K562 (cell line): ENCODE data around the gene COX4I2.

ENCODE experiments used
- CEBPB ChIP-seq: fragments of 450-650 bp; IDR thresholded peaks from 2 replicates; pipeline ENCODE4 v1.6.1; 2016; ENCODE audit warnings: missing genetic modification characterization, missing compliant biosample characterization
- CTCF ChIP-seq, 3 experiments: IDR thresholded peaks in 2 of 3; conservative IDR thresholded peaks in 1 of 3; 2 replicates each; pipeline ENCODE4 v1.5.1; 2011 to 2012; ENCODE audit warnings: low read length in 3 of 3, mild to moderate bottlenecking in 3 of 3, control low read depth in 2 of 3, improper control_type of control experiment in 1 of 3, inconsistent platforms in 1 of 3, low read depth in 1 of 3, mixed read lengths in 1 of 3, moderate library complexity in 1 of 3; ENCODE audit not compliant: insufficient read depth in 2 of 3
- PHB2 ChIP-seq: fragments of 450-650 bp; IDR thresholded peaks from 2 replicates; pipeline ENCODE4 v1.6.1; 2017; ENCODE audit warnings: low read depth
- SP1 ChIP-seq: sonication (generic); formaldehyde crosslinking; IDR thresholded peaks from 2 replicates; pipeline ENCODE4 v1.8.1; 2022; ENCODE audit warnings: mild to moderate bottlenecking, missing genetic modification reagents
- ZNF274 ChIP-seq: IDR thresholded peaks from 2 replicates; pipeline ENCODE4 v1.6.1; 2011; ENCODE audit warnings: low read depth, mild to moderate bottlenecking, low read length, moderate library complexity, borderline replicate concordance

- TF ChIP-seq SP1 (no peak), ZNF274 (no peak), CEBPB (tag) (no peak), PHB2 (no peak), CTCF (IDR thresholded peaks at IDR 0.05 in 2 of 3, conservative IDR thresholded peaks at IDR 0.05 in 1 of 3; ENCODE audit: insufficient read depth in 2 of 3, low read depth in 1 of 3, low read length in 3 of 3) (no peak)
These were observed 41.0 kb downstream of the COX4I2 start for GRCh38 chr20:31678389-31679356.
